Esophagus (tissue), 2 donors: Measurements from ENCODE around the gene FCHSD2. TPM values are rescaled to one million over a fixed set of nuclear protein-coding genes. Genes with fewer than 3 reads are reported as not detected.
"Not testable (repeated sequence)": the region's sequence is repeated elsewhere in the genome, so short reads cannot be mapped to it uniquely, and the experiment has no call there.

Experiments used
- H3K27ac ChIP-seq, 2 donors: one replicate each; pipeline ENCODE4 v1.5.1; 2013; ENCODE audit warnings: low read depth in 2 of 2, mild to moderate bottlenecking in 2 of 2, inconsistent platforms in 1 of 2, low read length in 1 of 2, moderate library complexity in 1 of 2
- H3K27me3 ChIP-seq, 2 donors: one replicate each; pipeline ENCODE4 v1.6.1; 2013; ENCODE audit warnings: low read length in 2 of 2, control low read depth in 1 of 2, mild to moderate bottlenecking in 1 of 2; ENCODE audit not compliant: insufficient read depth in 2 of 2, control insufficient read depth in 1 of 2
- H3K36me3 ChIP-seq, 2 donors: one replicate each; pipeline ENCODE4 v1.6.1; 2013; ENCODE audit warnings: low read length in 1 of 2; ENCODE audit not compliant: control insufficient read depth in 2 of 2, insufficient read depth in 2 of 2
- H3K4me1 ChIP-seq, 2 donors: one replicate each; pipeline ENCODE4 v1.6.1; 2013; ENCODE audit warnings: low read length in 1 of 2; ENCODE audit not compliant: control insufficient read depth in 2 of 2, insufficient read depth in 2 of 2
- H3K4me3 ChIP-seq, 2 donors: one replicate each; pipeline ENCODE4 v1.5.1; 2013; ENCODE audit warnings: low read length in 2 of 2, mild to moderate bottlenecking in 2 of 2, low read depth in 1 of 2, moderate library complexity in 1 of 2
- H3K9me3 ChIP-seq, 2 donors: one replicate each; pipeline ENCODE4 v1.6.1; 2013; ENCODE audit warnings: mild to moderate bottlenecking in 2 of 2, low read depth in 1 of 2, low read length in 1 of 2, moderate library complexity in 1 of 2; ENCODE audit not compliant: control insufficient read depth in 2 of 2, insufficient read depth in 1 of 2
- WGBS, 2 donors: extraction: QIAGEN DNeasy Blood & Tissue Kit; methylation state at CpG; one replicate each; pipeline ENCODE4 v1.1.7; 2013; 5-methylcytosine and 5-hydroxymethylcytosine counted together
- polyA plus RNA-seq, 2 donors: library from polyadenylated mRNA; stranded (reverse); fragments of 200-250 nt; gene quantifications; one replicate each; pipeline ENCODE4 v1.2.3, GENCODE V29; 2013
- donor health status: healthy with polysubstance abuse.
- donor health status: Bipolar disorder and iron deficiency.

Gene FCHSD2
- polyA plus RNA-seq, 2 donors = 3.7 to 4.7 TPM

GRCh38 chr11:73027840-73028239 lies 114.3 kb downstream of the FCHSD2 start:
- H3K27ac ChIP-seq, H3K4me1 ChIP-seq, H3K27me3 ChIP-seq, H3K4me3 ChIP-seq, H3K9me3 ChIP-seq, H3K36me3 ChIP-seq: not testable (repeated sequence)
- 97 to 100% methylated on average over 2 of the region's 2 CpGs for WGBS, 2 donors

DNA sequence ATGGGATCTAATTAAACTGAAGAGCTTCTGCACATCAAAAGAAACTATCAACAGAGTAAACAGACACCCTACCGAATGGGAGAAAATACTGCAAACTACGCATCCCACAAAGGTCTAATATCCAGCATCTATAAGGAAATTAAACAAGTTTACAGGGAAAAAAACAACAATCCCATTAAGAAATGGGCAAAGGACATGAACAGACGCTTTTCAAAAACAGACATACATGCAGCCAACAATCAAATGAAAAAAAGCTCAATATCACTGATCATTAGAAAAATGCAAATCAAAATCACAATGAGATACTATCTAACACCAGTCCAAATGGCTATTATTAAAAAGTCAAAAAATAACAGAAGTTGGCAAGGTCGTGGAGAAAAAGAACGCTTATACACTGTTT lies 117.5 kb downstream of the FCHSD2 start:
- Histone ChIP-seq H3K9me3 (peaks cover 0 to 4% of the 10 kb centered on the region in 2 donors), H3K27ac (no peak overlapping the region), H3K4me3 (no peak overlapping the region), H3K27me3 (no peaks in the 10 kb centered on the region), H3K4me1 (no peaks in the 10 kb centered on the region), H3K36me3 (no peaks in the 10 kb centered on the region)
- WGBS, 2 donors = 96 to 97% methylated on average over 5 of the region's 5 CpGs

- Histone ChIP-seq H3K27me3 (no peaks in the 10 kb centered on the region), H3K36me3 (no peaks in the 10 kb centered on the region)
- WGBS, 2 donors = 73 to 92% methylated on average over 1 of the region's 1 CpG
These were observed 122.1 kb downstream of the FCHSD2 start for GRCh38 chr11:73019996-73020395.

DNA sequence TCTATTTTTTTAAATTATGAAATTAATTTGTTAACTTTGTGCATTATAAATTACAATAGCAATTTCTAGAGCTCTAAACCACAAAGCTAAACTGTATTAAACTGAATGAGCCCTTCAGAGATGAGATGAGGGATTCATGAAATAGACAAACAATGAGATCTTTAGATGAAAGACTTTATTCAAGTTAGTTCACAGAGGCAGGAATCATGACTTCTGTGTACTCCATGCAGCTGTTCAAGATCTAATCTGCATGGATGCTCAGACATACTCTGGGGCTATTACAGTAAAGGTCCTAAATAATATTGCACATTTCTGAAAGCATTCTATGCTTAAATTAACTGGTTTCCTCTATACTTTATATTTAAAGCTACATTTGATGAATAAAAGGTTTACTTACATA lies 122.7 kb downstream of the FCHSD2 start:
- Histone ChIP-seq H3K4me3 (no peak overlapping the region), H3K27me3 (no peaks in the 10 kb centered on the region), H3K4me1 (no peaks in the 10 kb centered on the region), H3K9me3 (no peaks in the 10 kb centered on the region), H3K36me3 (no peaks in the 10 kb centered on the region), H3K27ac (no peak overlapping the region)

More at GRCh38 chr11:73019996-73020395, 122.1 kb downstream of the FCHSD2 start:
- H3K4me1 ChIP-seq = no peaks in the 10 kb centered on the region
- no peaks in the 10 kb centered on the region for H3K9me3 ChIP-seq
- H3K4me3 ChIP-seq = no peak overlapping the region
- H3K27ac ChIP-seq = no peak overlapping the region

DNA sequence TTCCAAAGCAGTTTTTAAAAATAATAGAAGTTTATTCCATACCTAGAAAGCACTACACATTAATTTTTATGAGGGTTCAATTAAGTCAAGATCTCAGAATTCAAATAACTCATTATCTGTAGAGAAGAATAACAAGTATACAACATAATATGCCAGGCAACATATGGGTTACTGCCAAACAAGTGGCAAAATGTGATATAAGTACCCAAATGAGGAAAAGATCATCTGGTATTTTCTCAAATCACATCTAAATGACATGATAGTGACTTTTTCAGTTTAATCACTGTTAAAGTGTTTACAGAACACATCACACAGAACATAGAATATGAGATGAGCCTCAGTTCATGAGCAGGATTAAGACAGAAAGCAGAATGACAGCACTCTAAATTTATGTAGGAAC lies 123.3 kb downstream of the FCHSD2 start:
- H3K36me3 ChIP-seq = no peaks in the 10 kb centered on the region
- no peaks in the 10 kb centered on the region for H3K4me1 ChIP-seq
- H3K4me3 ChIP-seq = no peak overlapping the region
- H3K9me3 ChIP-seq = no peaks in the 10 kb centered on the region
- H3K27me3 ChIP-seq = no peaks in the 10 kb centered on the region
- H3K27ac ChIP-seq = no peak overlapping the region

DNA sequence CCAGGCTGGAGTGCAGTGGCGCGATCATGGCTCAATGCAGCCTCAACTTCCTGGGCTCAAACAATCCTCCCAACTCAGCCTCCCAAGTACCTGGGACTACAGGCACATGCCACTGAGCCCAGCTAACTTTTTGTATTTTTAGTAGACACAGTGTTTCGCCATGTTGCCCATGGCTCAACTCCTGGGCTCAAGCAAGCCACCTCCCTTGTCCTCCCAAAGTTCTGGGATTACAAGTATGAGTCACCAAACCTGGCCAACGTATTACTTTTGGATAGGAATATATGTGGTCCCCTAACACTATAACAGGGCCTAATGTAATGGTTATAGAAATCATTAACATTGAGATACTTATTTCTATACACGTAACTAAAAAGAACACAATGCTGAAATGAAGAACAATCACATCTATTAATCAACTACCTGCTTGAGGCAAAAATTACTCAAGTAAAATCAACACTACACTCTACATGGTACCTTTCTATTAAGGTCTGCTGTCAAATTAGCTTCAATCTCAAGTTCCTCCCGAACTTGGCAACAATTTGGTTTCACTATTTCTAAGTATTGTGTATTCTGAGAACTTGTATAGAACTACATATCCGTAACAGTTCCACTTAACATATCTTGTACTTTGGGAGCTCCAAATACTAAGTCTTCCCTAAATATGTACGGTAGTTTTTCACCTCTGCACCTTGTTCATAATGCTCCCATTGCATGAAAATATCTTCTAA lies 124.9 kb downstream of the FCHSD2 start:
- no peaks in the 10 kb centered on the region for H3K36me3 ChIP-seq

GRCh38 chr11:73013021-73013420 lies 129.1 kb downstream of the FCHSD2 start:
- H3K36me3 ChIP-seq = no peaks in the 10 kb centered on the region
- H3K9me3 ChIP-seq = peaks cover 2 to 8% of the 10 kb centered on the region in 2 donors
- H3K4me1 ChIP-seq = no peaks in the 10 kb centered on the region
- H3K4me3 ChIP-seq = no peak overlapping the region
- H3K27ac ChIP-seq = no peak overlapping the region
- H3K27me3 ChIP-seq = no peaks in the 10 kb centered on the region
- 71 to 74% methylated on average over 1 of the region's 1 CpG for WGBS, 2 donors

More for the DNA sequence above, 124.9 kb downstream of the FCHSD2 start:
- no peaks in the 10 kb centered on the region for H3K4me1 ChIP-seq
- 82 to 87% methylated on average over 8 of the region's 8 CpGs for WGBS, 2 donors
- no peak overlapping the region for H3K27ac ChIP-seq
- H3K9me3 ChIP-seq = no peaks in the 10 kb centered on the region
- no peak overlapping the region for H3K4me3 ChIP-seq
- no peaks in the 10 kb centered on the region for H3K27me3 ChIP-seq

DNA sequence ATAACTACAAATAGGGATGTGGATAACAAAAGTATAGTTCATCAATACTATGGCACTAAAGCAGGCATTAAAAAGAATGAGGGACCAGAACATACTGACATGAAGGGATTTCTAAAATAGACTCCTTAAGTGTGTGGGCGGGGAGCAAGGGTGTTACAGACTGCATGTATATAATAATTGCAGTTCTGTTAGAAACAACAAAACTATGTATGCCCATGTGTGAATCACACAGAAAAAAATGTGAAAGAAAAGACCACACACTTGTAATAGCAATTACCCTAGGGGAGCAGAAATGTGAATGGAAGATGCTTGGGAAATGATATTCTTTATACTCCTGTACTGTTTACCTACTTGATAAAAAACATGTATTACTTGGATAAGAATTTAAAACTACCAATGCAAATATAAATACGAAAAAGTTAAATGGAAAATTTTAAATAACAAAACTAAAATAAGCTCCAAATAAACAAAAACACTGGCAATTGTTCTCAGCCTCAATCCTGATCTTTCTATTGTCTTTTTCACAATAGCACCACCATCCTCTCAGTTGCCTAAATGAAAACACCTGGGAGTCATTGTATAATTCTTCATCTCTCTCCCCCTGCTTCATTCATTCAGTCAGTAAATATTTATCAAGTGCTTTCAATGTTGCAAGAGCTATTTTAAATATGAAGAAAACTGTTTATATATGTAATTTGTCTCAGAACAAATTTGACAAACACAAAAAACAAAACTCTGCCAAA lies 129.8 kb downstream of the FCHSD2 start:
- Histone ChIP-seq H3K4me3 (no peak overlapping the region), H3K4me1 (no peaks in the 10 kb centered on the region), H3K27me3 (no peaks in the 10 kb centered on the region), H3K27ac (no peak overlapping the region), H3K36me3 (no peaks in the 10 kb centered on the region), H3K9me3 (peaks cover 2 to 8% of the 10 kb centered on the region in 2 donors)
- WGBS, 2 donors = 68 to 77% methylated on average over 2 of the region's 2 CpGs

GRCh38 chr11:73011126-73011817 lies 130.8 kb downstream of the FCHSD2 start:
- H3K36me3 ChIP-seq = no peaks in the 10 kb centered on the region
- H3K9me3 ChIP-seq = peaks cover 2 to 8% of the 10 kb centered on the region in 2 donors
- no peaks in the 10 kb centered on the region for H3K27me3 ChIP-seq
- H3K4me1 ChIP-seq = no peaks in the 10 kb centered on the region
- no peak overlapping the region for H3K27ac ChIP-seq
- WGBS, 2 donors = 88 to 97% methylated on average over 2 of the region's 2 CpGs
- no peak overlapping the region for H3K4me3 ChIP-seq
